ENCODE measurements around the gene PLEKHA3. TPM values are rescaled to one million over a fixed set of nuclear protein-coding genes. Genes with fewer than 3 reads are reported as not detected.
"Not testable (repeated sequence)": the region's sequence is repeated elsewhere in the genome, so short reads cannot be mapped to it uniquely, and the experiment has no call there.

PLEKHA3 gene
- 35.4 TPM for total RNA-seq
- long read RNA-seq, full-length matches to known transcripts = 1 of 4 reads
- long read RNA-seq, partial matches to known transcripts = 2 of 4 reads
- long read RNA-seq, other reads (novel, unspliced or antisense) = 1 of 4 reads

DNA sequence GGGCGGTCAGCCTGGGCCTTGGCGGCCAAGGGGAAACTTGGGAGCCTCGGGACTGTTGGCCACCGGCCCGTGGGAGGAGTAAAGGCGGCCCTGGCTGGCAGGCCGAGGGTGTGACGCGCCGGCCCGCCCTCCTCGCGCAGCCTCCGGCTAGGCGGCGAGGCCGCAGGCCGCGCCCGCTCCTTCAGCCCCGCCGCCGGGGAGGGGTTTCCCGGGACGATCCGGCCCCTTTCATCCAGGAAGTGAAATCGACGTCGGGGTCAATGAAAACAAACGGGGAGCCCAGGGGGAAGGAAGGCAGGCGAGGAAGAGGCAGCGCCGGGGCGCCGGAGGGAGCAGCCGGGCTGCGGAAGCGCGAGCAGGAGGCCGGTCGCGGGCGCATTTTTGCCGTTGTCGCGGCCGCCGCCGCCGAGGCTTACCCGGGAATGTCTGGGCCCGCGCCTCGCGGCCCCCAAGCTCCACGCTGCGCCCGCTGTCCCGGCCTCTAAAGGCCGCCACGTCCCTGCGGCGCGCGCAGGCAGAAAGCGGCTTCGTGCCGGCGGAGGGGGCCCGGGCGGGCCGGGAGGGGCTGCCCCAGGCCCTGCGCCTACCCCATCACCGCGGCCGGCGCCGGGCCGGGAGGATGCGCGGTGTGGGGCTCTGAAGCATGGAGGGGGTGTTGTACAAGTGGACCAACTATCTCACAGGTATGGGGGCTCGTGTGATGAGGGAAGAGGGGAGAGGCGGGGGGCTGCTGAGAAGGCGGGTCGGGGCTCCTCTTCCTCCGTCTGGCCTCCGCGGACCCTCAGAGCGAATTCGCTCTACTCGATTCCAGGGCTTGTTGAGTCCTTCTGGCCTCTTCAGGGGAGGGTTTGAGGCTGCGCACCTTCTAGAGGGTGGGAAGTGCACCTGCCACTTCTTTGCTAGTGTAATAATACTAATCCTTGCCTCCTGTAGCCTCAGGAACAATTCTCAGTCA lies at the start of gene PLEKHA3:
TSS of gene PLEKHA3 (plus strand) at position 231 of the 955 bp plus-strand sequence. CDS start at position 644, 413 bp downstream.
- DNase-seq (ENCODE audit: low spot score) = peak; percentile 99

DNA sequence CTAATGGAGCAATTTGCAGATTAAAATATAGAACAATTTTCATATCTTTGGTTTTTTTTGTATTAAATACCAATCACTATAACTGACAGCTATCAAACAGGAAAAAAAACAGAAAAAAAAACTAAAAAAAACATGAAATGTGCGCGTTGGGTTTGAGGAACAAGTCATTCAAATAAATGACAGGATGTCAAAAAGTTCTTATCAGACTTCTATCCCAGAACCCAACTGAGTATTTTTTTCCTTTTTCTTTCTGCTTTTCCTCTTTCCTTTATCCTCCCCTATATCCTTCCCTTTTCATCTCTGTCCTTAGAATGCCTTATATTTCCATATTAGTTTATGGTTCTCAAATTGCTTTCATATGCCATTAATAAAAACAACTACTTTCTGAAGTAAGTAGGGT lies 43.6 kb upstream of the PLEKHA3 start:
- no peak for DNase-seq (ENCODE audit: low spot score)

DNA sequence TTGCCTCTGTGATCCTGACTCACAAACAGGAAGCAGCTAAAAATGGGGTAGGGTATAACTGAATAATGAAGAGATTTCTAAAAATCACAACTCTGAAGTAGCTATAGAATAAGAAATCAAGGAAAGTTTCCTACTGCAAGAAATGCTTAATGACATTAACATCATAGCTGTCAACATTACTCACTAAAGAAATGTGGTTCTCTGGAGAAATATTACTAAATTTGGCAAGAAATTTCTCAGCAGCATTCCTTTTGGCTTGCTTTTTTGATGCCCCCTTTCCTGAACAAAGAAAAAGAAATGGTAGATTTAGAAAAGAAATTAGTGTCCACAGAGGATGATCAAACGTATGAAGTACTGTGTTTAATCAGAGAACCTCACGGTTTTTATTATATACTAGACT lies 38.8 kb upstream of the PLEKHA3 start:
- DNase-seq (ENCODE audit: low spot score) = no peak

DNA sequence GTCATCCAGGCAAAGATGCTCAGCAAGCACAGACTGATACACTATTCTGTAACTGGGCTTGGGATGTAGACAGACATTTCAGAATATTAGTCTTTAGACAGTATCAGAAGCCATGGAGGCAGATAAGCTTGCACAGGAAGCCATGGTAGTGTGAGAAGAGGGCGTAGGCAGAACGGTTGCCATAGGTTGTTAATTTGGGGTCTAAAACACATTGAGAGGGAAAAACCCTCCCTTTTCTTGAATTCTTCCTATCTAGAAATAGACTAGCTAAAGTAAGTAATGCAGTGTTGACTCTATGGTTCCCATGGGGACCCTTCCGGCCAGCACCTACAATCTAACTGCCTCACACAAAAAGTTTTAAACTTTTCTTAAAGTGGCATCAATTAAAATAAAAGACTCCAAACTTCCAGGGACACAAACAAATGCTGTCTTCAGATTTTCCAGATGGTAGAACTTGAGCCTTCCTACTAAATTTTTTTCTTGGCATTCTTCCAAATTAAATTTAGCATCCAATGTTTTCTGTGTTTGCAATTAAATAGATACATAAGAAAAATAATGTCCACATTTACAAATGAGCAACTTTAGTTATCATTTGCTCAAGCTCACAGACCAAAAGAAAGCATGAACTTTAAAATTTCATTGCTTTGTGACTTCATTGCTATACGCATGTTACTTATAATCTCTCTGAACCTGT lies 31.1 kb upstream of the PLEKHA3 start:
- no peak for DNase-seq (ENCODE audit: low spot score)

DNA sequence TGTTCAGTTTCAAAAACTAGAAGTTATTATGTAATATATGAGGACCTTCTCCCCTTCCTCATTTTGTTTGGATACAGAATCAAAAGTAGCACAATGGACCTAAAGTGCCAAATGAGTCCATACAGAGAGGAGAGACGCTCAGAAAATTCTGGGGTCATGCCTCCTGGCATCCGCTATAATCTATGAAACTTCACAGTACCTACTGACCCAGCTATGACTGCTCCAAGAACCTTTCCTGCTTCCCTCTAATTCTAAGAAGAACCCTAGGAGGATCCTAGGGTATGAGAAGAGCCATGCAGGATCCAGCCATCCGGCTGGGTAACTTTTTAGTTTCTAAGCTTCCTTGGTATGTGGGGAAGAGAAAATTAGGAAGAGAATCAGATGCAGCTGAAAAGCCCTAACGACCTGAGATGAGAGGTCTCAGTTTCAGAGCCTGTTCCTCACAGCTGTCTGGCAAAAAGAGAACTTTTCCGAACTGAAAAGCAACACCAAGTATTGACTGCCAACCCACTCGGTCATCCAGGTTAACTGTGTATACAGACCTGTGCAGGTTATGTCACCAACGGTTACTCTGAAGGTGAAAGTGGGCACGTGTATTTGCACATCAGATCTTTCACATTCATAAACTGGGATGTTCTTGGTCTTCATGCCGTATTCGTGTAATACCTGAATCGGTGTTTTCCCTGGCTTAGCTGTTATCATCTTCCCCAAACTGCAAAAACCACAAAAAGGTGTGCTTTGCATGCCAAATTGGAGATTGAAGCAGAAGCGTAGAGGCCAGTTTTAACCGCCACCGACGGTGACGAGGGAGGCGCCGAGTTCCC lies 30.3 kb upstream of the PLEKHA3 start:
- DNase-seq (ENCODE audit: low spot score) = no peak

DNA sequence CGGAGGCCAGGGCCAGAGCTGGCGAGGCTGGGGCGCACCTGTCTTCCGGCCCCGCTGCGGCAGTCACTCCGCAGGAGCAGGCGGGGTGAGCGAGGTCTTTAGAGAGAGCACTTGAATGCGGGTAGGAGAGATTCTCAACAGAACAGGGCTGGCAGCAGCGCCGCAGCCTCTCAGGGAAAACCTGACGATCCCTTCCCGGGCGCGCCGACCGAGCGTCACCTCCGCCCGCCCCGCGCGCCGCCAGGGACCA lies 29.8 kb upstream of the PLEKHA3 start:
- DNase-seq (ENCODE audit: low spot score) = no peak

DNA sequence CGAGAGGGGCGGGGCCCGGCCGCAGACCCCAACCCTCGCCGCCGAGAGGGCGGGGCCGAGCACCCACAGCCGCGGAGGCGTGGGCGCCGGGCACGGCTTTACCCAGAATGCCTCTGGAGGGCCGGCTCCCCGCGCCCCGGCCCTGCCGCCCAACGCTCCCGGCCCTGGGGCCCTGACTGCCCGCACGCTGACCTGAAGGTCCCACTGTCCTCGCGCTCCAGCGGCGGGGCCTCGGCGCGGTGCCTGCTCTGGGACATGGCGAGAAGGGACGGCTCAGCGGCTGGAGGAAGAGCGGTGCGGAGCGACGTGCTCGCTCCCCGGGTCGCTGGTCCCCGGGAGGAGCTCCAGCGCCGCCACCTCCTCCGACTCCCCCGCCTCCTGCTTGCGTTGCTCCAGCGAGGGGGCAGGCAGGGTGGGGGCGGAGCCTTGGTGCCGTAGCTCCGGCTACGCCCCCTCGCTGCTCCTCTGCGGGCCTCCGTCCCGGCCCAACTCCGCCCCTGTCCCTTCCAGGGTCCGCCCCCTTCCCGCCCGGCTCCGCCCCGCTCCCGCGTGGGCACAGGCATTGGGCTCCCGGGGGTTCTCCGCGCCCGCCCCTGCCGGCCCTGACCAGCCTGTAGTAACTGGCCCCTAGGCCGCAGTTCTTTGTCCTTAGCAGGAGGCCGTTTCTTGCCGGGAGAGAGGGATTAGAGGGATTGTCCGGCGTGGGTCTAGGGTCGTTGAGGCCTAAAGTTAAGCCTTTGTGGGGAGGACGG lies 29.3 kb upstream of the PLEKHA3 start, which contains the start of the genes PJVK and PRKRA:
TSS of gene PJVK (plus strand) at position 605 of the 752 bp plus-strand sequence. CDS start 2,032 bp downstream, outside the sequence.
TSS of gene PRKRA (minus strand) at position 402 of the 752 bp plus-strand sequence. CDS start at position 257, 145 bp downstream.
- peak; percentile 99 for DNase-seq (ENCODE audit: low spot score)

DNA sequence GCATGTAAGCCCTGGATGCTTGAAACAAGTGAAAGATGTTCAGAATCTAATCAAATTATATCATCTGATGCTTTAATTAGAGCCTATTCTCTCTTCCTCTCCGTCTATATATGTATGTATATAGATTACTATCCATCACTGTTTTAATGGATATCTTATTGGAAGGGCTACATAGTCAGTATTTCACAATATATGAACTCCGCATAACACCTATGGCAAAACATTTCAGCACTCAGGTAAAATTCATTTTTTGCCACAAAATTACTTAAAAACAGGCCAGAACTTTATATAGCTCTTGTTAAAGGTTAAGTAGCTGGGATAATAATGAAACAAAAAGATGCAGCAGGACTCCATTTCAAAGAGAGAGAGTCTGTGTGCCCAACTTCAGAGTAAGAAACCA lies 27.9 kb upstream of the PLEKHA3 start:
- DNase-seq (ENCODE audit: low spot score) = no peak

DNA sequence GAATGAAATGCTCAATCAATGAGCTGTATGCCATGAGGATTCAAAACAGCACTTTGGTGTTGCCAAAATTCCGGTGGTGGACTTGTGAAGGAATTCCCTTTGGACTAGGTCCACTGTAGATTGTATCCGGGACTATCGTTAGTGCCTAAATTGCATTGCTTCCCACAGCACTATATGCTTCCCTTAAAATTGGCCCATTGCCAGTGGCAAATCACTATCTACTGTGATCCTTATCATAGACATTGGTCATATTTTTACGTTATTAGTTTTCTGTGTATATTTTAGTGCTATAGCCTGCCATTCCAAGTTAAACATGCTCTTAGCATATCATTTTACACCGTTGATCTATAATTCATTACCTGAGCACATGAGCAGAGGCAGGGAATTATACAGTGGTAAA lies 27.4 kb upstream of the PLEKHA3 start:
- DNase-seq (ENCODE audit: low spot score) = no peak

DNA sequence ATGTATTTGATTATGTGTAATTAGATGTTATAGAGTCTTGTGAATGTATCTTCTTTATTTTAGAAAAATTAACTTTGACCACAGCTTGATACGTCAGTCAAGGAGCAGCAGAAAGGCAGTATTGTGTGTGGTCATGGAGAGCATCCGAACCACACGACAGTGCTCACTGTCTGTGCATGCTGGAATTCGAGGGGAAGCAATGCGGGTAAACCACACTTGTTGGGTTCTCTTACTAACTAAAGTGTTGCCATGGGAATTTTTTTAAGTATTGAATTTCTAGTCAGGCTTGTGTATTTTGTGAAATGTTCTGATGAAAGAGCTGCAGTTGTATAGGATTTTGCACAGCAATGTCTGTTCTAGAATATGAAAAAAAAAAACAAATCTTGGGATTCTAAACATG lies 24.3 kb upstream of the PLEKHA3 start:
- no peak for DNase-seq (ENCODE audit: low spot score)

DNA sequence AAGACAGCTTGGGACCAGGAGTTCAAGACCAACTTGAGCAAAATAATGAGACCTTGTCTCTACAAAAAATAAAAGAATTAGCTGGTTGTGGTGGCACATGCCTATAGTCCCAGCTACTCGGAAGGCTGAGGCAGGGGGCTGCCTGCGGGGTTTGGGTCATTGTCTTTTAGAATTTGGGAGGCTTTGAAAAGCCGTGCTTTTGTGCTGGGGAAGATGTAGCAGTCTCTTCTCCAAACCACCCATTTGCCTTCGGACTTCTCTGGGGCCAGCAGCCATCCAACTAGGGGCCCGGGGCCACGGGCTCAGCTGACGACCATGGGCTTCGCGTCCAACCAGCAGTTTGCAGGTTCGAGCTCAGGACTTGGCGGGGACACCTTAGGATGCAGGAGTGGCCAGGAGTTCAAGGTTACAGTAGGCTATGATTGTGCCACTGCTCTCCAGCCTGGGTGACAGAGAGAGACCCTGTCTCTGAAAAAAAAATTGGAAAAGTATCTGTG lies 22.8 kb upstream of the PLEKHA3 start:
- DNase-seq (ENCODE audit: low spot score) = no peak

DNA sequence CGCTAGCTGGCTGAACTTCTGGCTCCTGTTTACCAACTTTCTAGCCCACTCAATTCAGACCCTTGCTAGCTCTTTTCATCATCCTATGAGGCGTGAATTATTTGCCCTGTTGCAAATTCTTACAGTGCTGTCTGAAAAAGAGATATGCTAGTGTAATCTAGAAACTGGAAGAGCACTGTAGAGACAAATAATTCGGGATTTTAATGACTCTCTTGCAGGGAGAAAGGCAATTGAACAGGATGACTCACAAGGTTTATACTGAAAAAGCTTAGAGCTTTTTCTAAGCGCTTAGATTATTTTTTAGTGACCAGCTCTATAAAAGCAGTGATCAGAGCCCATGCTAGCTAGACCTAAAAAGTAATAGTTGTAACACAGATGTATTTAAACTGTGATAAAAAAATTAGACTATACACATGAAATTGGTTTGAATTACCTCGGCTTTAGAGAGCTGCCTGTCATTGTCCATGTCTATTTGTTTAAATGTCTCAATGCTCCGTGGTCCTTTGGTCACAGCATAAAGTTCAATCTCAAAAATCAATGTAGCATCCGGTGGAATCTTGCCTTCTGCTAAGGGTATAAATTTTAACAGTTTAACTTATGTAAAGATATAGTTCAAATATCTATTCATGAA lies 10.9 kb upstream of the PLEKHA3 start:
- DNase-seq (ENCODE audit: low spot score) = no peak

DNA sequence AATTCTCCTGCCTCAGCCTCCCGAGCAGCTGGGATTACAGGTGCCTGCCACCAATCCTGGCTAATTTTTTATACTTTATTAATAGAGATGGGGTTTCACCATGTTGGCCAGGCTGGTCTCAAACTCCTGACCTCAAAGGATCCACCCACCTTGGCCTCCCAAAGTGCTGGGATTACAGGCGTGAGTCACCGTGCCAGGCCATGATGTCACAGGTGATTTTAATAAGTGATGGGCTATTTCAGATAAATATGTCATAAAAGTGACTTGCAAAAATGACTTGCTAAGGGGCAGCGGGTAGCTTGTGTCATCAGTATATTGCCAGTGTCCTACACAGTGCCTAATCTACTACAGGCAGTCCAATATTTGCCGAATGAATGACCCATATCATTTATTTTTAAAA lies 8.9 kb upstream of the PLEKHA3 start:
- DNase-seq (ENCODE audit: low spot score) = not testable (repeated sequence)

DNA sequence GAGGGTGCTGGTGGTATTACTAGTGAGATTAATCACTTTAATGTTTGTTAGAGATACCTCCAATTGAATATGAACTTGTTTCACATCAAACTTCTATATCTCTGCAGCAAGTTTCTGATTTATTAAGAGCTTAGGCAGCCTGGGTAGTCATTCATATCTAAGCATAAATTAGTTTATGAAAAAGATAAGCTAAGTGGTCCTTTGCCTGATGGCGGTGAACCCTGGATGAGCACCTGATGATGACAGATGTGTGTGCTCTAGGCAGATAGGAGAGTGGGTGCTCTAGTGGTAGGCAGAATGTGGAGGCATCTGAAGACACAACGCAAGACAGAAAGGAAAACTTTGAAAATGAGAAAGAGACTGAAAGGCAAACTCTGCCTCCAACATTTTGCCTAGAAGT lies 6.9 kb upstream of the PLEKHA3 start:
- DNase-seq (ENCODE audit: low spot score) = no peak

DNA sequence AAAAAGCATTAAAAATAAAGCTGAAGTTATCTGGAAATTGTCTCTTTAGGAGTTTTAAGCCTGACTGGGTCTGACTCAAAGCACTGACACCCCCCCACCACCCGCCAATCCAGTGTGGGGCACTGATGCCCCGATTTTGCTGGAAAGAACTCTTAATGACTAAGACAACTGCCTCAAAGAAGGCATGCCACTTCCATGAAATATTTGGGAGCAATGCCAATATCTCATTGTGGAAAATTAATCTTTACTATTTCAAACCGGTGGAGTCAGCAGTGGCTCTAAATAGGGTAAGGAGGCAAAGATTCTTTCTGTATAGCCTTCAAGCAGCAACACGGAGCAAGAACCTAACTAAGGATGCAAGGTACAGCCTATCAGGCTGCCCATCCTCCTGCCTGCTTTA lies 6.3 kb upstream of the PLEKHA3 start:
- DNase-seq (ENCODE audit: low spot score) = no peak

DNA sequence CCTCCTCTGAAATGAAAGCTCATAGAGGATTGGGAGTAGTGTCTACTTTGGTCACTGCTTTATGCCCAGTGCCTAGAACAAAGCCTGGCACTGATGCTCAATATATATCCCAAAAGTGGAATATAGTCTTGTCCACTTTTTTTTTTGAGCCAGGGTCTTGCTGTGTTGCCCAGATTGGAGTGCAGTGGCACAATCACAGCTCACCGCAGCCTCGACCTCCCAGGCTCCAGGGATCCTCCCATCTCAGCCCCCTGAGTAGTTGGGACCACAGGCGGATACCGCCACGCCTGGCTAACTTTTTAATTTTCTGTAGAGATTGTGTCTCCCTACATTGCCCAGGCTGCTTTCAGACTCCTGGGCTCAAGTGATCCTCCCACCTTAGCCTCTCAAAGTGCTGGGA lies 5.7 kb upstream of the PLEKHA3 start:
- DNase-seq (ENCODE audit: low spot score) = no peak

DNA sequence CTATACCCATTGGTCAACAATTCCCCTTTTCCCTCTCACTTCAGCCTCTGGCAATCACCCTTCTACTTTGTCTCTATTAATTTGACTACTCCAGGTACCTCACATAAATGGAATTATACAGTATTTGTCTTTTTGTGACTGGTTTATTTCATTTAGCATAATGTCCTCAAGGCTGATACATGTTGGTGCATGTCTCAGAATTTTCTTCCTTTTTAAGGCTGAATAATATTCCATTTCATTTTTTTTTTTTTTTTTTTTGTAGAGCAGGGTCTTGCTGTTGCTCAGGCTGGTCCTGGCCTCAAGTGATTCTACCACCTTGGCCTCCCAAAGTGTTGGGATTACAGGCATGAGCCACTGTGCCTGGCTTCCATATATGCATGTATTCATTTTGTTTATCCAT lies 3.8 kb upstream of the PLEKHA3 start:
- no peak for DNase-seq (ENCODE audit: low spot score)

DNA sequence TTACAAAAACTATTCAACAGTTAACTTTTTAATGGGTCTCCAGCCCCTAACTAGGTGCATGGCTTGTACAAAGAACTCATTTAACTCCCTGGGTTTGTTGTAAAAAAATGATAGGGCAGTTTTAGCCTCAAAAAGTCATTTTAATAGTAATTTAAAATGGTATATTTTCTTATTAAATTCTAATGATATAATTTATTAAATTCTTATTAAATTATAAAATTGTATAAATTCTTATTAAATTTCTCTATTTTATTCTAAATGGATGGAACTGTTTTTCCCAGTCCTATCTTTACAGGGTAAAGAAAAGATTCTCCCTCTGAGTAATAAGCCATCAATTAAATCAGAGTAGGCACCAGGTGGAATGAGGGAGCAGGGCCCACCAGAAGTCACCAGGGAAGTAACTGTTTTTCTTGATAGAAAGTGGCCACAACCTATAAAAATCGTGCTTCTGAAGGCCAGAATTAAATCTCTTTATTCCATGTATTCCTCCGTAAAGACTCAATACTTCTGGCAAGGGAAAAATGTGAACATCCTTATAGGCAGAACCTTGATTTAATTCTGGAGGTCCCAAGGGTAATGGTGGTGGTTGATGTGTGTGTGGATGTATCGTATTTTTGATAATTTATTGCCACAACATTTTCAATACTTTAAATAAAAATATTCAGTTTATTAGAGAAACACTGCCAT lies 2.7 kb upstream of the PLEKHA3 start:
- no peak for DNase-seq (ENCODE audit: low spot score)

DNA sequence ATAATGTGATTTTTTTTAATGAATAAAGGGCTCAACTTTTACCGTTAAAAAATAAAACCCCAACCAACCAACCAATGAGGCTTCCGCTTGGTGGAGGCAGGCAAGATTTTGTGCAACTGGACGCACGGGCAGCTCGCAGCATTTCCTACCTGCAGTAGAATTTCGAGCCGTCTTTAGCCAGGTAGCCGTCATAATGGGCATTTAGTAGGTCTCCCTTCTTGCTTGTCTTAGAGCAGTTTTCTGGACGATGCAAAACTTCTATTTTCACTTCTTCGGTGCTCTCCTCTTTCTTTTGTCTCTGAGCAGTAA lies 2.2 kb upstream of the PLEKHA3 start:
- no peak for DNase-seq (ENCODE audit: low spot score)

Data from mesenteric fat pad (tissue), 1 donor.